ENCODE results near the gene LAMA2.
"Not testable (repeated sequence)": the region's sequence is repeated elsewhere in the genome, so short reads cannot be mapped to it uniquely, and the experiment has no call there.

The LAMA2 gene

GRCh38 chr6:129130959-129131681 lies 248.2 kb downstream of the LAMA2 start:
- no peak for DNase-seq

DNA sequence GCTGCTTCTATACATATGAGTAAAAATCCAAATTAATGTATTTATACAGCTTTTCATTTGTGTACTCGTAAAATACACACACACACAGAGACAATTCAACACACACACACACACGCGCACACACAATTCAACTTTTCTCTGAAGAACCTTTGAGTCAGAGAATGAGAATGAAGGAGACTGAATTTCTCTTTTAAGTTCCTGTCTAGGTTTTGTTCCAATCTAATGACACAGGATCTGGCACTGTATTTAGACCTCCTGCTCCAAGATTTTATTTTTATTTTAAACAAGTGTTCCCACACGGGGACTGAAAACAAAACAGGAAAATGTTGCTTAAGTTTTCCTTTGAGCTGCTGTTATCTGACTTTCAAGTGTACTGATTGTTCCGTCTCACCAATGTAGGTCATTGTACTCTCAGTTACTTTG lies 250.8 kb downstream of the LAMA2 start:
- no peak for DNase-seq

DNA sequence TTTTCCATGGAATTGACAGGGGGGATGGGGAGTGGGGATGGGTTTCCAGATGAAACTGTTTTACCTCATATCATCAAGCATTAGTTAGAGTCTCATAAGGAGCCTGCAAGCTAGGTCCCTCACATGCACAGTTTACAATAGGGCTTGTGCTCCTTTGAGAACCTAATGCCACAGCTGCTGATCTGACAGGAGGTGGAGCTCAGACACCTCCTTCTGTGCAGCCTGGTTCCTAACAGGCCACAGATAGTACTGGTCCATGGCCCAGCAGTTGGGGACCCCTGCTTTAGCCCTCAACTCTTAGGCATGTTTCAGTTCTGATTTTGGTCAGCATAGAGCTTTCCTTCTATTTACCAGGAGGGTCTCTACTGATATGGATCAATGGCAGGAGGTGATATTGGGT lies 251.6 kb downstream of the LAMA2 start:
- DNase-seq: no peak

- DNase-seq: no peak
Observed at GRCh38 chr6:129135451-129135850, 252.5 kb downstream of the LAMA2 start.

DNA sequence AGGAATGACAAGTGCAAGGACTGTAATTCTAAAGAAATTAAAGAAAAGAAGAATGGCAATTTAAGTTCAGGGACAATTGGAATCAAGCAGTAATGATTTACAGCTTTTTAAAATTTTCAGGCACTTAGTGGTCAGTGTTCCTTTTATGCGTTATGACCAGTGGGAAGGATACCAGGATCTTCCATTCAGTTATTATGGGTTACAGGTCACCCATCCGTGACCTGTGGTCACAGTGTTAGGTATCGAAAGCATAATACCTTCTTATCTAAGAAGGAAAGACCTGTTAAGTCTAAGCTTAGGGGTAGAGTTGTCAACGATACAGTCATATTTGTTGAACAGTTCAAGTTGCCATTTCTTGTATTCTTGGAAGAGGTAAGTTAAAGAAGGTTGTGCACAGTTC lies 253.8 kb downstream of the LAMA2 start:
- no peak for DNase-seq

- DNase-seq: no peak
Observed at GRCh38 chr6:129138739-129139405, 255.9 kb downstream of the LAMA2 start.

DNA sequence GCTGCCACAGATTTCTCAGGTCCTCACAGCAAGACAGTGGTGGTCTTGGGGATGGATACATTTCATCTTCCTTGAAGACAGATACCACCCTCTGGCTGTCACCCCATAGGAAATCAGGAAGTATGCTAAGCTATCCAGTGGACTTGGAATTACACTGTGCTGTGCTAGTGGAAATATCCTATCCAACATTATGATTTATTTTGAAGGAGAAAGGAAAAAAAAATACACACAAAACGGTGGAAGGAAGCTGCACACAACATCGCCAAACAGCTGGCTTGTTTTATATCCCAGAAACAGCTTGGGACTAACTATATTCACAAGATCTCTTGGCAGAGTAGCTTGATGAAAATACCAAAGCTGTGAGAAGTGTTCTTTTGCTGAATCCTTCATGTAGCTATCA lies 257.6 kb downstream of the LAMA2 start:
- no peak for DNase-seq

GRCh38 chr6:129141499-129141898 lies 258.6 kb downstream of the LAMA2 start:
- DNase-seq: no peak

DNA sequence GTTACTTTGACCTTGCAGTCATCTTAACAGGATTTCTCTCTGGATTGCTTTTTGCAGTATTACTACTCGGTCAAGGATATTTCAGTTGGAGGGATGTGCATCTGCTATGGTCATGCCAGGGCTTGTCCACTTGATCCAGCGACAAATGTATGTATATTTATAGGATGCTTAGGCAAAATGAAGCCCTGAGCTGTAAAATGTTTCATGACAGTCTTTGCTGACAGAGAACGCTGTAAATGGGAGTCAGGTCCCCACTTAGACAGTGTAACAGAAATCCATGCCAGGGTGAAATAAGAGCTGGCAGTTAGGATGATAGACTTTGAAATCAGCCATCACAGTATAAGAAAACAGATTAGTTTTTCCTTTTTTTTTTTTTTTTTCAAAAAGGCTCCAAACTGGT lies 264.0 kb downstream of the LAMA2 start:
- no peak for DNase-seq

GRCh38 chr6:129150507-129150906 lies 267.6 kb downstream of the LAMA2 start:
- DNase-seq: no peak

DNA sequence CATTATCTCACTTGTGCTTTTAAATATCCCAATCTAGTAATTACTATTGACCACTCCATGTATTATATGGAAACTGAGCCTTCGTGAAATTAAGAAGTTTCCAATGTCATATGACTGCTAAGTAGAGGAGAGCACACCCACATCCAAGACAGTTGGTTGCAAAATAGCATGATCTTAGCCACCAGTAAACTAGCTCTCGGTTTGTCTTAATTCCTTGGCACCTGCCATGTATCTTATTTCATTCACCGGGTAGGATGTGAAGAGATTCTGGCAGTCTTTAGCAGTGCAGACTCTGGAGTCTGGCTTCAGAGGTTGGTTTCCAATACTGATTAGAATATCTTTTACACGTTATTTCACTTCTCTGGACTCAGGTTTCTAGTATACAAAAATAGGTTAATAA lies 270.3 kb downstream of the LAMA2 start:
- DNase-seq: no peak

DNA sequence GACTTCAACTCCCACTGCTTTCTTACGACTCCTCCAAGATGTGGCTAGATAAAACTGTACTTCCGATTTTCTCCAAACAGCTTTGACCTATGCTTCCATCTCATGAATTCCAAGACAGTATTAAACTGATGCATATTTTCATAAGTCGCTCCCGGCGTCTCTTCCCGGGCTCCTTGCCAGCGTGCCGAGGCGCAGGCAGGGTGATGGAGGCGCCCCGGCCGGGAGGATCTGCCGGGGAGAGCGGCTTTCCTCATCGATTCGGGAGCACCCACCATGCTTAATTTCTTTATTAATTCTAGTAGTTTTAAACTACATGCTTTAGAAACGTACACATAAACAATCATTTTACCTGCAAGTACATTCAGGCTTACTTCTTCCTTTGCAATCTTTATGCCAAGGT lies 276.3 kb downstream of the LAMA2 start:
- DNase-seq: not testable (repeated sequence)

- no peak for DNase-seq
Observed at GRCh38 chr6:129162605-129163004, 279.7 kb downstream of the LAMA2 start.

DNA sequence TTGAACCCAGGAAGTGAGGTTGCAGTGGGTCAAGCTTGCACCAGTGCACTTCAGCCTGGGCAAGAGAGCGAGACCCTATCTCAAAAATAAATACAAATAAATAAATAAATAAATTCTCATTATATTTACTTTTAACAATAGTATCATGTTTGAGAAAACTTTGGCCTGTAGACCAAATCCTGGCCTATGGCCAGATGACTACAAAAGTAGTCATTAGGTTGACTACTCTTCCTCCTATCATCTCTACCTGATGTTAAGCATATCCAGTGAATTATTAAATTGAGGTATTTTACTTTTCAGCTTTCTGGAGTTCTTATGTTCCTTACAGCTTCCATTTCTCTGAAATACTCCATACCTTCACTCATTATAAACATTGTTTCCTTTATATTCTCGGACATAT lies 280.6 kb downstream of the LAMA2 start:
- no peak for DNase-seq

DNA sequence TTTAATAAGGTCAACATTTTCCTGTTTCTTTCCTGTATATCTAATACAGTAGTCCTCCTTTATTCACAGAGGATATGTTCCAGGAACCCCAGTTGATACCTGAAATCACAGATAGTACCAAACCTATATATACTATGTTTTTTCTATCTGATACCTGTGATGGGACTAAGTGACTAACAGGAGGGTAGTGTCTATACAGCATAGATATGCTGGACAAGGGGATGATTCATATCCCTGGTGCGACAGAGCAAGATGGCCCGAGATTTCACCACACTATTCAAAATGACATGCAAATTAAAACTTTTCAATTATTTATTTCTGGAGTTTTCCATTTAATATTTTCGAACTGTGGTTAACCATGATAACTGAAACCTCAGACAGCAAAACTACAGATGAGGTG lies 281.1 kb downstream of the LAMA2 start:
- DNase-seq: no peak

- DNase-seq: not testable (repeated sequence)
Observed at GRCh38 chr6:129172279-129172995, 289.5 kb downstream of the LAMA2 start.

DNA sequence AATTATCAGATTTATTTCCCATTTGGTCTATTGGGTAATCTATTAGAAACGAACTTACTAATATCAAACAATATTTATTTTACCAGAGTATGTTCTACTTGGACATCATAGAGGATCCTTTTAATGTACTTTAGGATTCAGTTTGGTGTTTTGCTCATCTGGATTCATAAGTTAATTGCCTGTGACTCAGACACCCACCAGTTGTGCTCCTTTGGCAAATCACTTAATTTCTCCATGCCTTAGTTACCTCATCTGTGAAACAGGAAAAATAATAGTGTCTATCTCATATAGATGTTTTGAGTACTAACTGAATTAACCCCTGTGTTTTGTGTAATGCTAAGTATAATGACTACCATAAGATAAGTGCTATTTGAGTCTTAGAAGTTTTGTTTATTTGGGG lies 292.1 kb downstream of the LAMA2 start:
- DNase-seq: no peak

GRCh38 chr6:129177801-129178200 lies 294.9 kb downstream of the LAMA2 start:
- no peak for DNase-seq

GRCh38 chr6:129179283-129179682 lies 296.3 kb downstream of the LAMA2 start:
- DNase-seq: no peak

- DNase-seq: no peak
Observed at GRCh38 chr6:129181001-129181400, 298.1 kb downstream of the LAMA2 start.

- DNase-seq: peak; percentile 3
Observed at GRCh38 chr6:129183187-129183591, 300.3 kb downstream of the LAMA2 start.

GRCh38 chr6:129183681-129184301 lies 300.9 kb downstream of the LAMA2 start:
- DNase-seq: no peak

GRCh38 chr6:129184324-129184723 lies 301.4 kb downstream of the LAMA2 start:
- DNase-seq: no peak

Measured in NCI-H446 treated with DMSO at 0.1 percent for 48 hours (cell line).